D721Med (cell line): ENCODE data around the gene ZNF19.
A peak's percentile ranks its signal among the peaks of the same experiment; 100 is the strongest.

Source experiments
- DNase-seq: peaks from one replicate; pipeline ENCODE4 v3.0.0; 2011; ENCODE audit warnings: low spot score; ENCODE audit not compliant: insufficient read length
- FAIRE-seq: peaks from 2 replicates; lab custom pipeline; 2011; peaks lifted over from hg19 to GRCh38; lab: Jason Lieb, UNC
- TF ChIP-seq, protein P1 (sequence below): IDR thresholded peaks from 2 replicates; pipeline ENCODE4 v1.5.1; 2012; ENCODE audit warnings: mild to moderate bottlenecking, control low read depth; ENCODE audit not compliant: insufficient read depth; ENCODE audit errors: missing control alignments

The ZNF19 gene

DNA sequence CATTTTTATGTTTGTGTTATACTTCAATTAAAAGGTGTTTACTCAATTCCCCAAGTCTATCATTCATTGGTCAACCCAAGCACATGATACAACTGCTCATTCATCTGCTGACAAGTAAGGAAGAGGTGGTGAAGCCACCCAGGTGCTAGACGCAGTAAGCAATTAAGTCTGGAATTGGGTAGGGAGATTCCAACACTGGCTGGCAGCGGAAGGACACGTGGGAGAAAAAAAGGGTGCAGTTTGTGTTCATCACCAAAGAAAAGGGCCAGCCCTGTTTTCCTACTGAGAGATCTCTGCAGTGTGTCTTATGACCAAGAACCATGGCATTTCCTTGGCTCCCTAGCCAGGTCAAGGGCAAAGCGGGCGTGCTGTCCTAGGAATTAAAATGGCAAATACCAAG lies 15.2 kb downstream of the ZNF19 start:
- FAIRE-seq: no peak
- TF ChIP-seq, protein P1, sequence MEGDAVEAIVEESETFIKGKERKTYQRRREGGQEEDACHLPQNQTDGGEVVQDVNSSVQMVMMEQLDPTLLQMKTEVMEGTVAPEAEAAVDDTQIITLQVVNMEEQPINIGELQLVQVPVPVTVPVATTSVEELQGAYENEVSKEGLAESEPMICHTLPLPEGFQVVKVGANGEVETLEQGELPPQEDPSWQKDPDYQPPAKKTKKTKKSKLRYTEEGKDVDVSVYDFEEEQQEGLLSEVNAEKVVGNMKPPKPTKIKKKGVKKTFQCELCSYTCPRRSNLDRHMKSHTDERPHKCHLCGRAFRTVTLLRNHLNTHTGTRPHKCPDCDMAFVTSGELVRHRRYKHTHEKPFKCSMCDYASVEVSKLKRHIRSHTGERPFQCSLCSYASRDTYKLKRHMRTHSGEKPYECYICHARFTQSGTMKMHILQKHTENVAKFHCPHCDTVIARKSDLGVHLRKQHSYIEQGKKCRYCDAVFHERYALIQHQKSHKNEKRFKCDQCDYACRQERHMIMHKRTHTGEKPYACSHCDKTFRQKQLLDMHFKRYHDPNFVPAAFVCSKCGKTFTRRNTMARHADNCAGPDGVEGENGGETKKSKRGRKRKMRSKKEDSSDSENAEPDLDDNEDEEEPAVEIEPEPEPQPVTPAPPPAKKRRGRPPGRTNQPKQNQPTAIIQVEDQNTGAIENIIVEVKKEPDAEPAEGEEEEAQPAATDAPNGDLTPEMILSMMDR: no peak
- DNase-seq: no peak

DNA sequence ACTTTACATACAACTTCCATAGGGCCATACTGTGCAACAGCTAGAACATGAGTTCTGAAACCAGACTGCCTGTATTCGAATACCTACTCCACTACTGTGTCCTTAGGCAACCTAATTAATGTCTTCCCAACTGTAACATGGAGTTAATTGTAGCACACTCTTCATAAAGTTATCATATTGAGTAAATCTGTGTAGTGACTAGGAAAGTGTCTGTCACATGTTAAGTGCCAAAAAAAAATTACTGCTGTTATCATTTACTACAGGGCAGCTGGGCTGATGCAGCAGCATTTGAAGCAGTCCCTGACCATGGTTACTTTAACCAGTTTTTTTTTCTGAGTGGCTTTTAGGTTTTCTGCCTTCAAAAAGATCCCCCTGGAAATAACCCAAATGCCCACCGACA lies 16.2 kb downstream of the ZNF19 start:
- DNase-seq: no peak
- TF ChIP-seq, protein P1: no peak
- FAIRE-seq: no peak

DNA sequence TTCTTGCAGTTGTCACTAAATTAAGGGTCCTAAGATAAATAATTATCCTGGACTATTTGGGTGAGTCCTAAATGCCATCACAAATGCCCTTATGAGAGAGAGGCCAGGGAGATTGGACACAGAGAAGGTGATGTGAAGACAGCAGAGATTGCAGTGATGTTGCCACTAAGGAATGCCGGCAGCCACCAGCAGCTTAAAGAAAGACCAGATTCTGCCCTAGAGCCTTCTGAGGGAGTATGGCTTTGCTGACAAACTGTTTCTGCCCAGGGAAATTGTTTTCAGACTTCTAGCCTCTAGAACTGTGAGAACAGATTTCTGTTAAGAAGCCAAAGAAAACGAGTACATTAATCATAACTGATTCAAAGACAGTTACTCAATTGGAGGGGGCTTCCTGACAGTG lies 17.1 kb downstream of the ZNF19 start:
- TF ChIP-seq, protein P1: no peak
- FAIRE-seq (no peak), DNase-seq (no peak)

DNA sequence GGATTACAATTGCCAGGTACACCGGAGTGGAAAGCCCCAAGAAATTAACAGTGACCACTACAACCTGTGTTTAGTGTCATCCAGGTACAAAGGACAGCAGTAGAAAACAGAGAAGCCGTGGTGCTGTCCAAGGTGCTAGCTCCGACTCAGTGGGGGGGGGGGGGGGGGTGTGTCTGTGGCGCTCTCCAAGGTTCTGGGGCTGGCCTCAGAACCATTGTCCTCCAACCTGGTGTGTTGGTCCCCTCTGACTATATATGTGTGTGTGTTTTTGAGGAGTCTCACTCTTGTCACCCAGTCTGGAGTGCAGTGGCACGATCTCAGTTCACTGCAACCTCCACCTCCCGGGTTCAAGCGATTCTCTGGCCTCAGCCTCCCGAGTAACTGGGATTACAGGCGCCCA lies 21.3 kb downstream of the ZNF19 start:
- FAIRE-seq (no peak), DNase-seq (no peak)
- TF ChIP-seq, protein P1: no peak

DNA sequence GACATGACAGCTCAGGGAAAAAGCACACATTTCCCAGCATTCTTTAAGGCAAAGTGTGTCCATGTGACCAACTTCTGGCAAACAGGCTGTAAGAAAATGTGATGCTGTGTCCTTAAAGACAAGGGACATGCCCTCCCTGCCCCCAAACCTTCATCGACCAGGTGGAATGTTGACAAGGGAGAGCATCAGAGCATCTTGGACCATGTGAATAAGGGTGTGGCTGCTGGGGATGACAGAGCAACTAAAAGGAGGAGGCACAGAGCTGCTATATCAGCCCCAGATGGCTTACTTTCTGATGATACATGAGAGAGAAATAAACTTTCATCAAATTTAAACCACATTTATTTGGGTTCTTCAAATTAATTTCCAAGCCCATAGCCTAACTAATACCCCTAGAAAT lies 24.9 kb downstream of the ZNF19 start:
- TF ChIP-seq, protein P1: no peak
- DNase-seq (no peak), FAIRE-seq (no peak)

DNA sequence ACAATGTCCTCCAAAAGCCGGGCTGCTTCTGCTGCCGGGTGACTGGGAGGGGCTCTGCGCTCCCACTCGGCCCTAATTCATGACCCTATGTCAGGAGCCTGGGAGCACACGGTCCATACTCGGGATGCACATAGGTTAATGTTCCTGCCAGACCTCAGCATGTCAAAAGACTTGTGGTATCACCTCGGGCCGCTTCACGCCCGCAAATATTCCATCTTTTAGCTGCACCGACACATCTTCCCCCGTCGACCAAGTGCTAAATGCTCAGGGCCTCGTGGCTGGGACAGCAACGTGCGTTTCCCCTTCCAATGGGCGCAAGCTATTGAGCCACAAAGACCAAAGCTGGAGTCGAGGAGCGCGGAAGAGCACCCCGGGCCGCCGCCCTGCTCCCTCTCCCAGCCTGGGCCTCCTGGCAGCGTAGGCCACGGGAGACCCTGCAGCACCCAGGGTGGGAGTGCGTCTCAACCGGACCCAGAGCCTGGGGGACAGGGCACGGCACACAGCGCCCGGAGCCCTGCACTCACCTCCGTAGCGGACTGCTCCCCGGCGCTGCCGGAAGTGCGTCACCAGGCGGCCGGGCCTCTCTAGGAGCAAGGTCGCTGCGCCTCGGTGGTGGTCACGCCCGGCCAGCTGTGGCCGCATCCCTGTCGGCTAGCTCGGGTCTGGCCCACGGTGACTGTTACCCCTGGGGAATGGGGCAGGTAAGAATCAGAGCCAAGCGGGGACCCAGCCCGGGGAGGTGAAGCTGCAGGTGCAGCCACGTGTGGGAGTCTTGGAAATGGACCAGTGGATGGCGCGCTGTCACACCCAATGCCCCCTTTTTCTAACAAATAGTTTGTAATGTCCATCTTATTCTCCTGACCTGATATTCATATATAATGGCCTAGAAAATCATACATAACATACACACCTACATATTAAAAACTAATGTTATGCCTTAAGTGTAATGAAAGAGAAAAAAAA lies 27.2 kb downstream of the ZNF19 start, which contains the start of gene ZNF23:
TSS of gene ZNF23 (minus strand) at position 562 of the 963 bp plus-strand sequence. CDS start 5,451 bp downstream, outside the sequence.
- FAIRE-seq: no peak
- TF ChIP-seq, protein P1: peak; percentile 15
- DNase-seq: peak; percentile 59

DNA sequence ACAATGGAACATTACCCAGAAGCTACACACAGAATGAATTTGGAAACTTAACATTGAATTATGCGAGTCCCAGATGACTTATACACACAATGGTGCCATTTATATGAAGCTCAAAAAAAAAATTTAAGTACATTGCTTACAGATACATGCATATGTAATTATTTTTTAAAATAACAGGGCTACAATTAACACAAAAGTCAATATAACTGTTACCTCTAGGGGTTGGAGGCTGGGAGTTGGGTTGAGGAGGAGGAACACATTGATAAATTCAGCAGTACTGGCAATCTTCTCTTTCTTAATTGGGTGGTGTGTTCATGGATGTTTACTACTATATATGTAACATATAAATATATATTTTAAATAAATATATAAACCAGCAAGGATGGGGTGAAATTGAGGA lies 28.2 kb downstream of the ZNF19 start:
- DNase-seq (no peak), FAIRE-seq (no peak)
- TF ChIP-seq, protein P1: no peak
